HepG2 (cell line): Measurements from ENCODE around the gene GNAS.

Experiments used
- CBX2 ChIP-seq, 2 experiments: fragments of 200-600 bp in 1 of 2; sonication (generic); formaldehyde crosslinking in 1 of 2; IDR thresholded peaks; 2 replicates each; pipeline versions ENCODE4 v1.7.0 to v1.8.1; 2018 to 2022; ENCODE audit warnings: low read depth in 2 of 2, low read length in 1 of 2, mild to moderate bottlenecking in 1 of 2, missing genetic modification reagents in 1 of 2
- CTCF ChIP-seq: sonication (generic); formaldehyde crosslinking; IDR thresholded peaks from 2 replicates; pipeline ENCODE4 v1.5.0; 2020; ENCODE audit warnings: mild to moderate bottlenecking, missing genetic modification reagents, moderate library complexity
- ERF ChIP-seq: IDR thresholded peaks from 2 replicates; pipeline ENCODE4 v1.6.1; 2018; ENCODE audit warnings: missing biosample characterization, missing genetic modification reagents
- FOXJ3 ChIP-seq: sonication (generic); formaldehyde crosslinking; IDR thresholded peaks from 2 replicates; pipeline ENCODE4 v1.4.0; 2020; ENCODE audit warnings: missing genetic modification reagents, mild to moderate bottlenecking, borderline replicate concordance
- FOXO4 ChIP-seq: sonication (generic); formaldehyde crosslinking; conservative IDR thresholded peaks from 2 replicates; pipeline ENCODE4 v1.8.1; 2023; ENCODE audit warnings: missing genetic modification reagents
- HCFC1 ChIP-seq: fragments of 150-350 bp; IDR thresholded peaks from 2 replicates; pipeline ENCODE4 v1.6.1; 2014; ENCODE audit warnings: low read depth, low read length
- HOMEZ ChIP-seq: IDR thresholded peaks from 2 replicates; pipeline ENCODE4 v1.6.1; 2016; ENCODE audit warnings: low read depth
- PBX3 ChIP-seq: sonication (generic); formaldehyde crosslinking; IDR thresholded peaks from 2 replicates; pipeline ENCODE4 v1.8.1; 2023; ENCODE audit warnings: missing genetic modification reagents, inconsistent platforms, borderline replicate concordance
- REST ChIP-seq, 2 experiments: IDR thresholded peaks; 2 replicates each; pipeline ENCODE4 v1.6.1; 2011 to 2012; ENCODE audit warnings: low read length in 2 of 2, borderline replicate concordance in 1 of 2, low read depth in 1 of 2, mild to moderate bottlenecking in 1 of 2, moderate library complexity in 1 of 2
- RFXANK ChIP-seq: IDR thresholded peaks from 2 replicates; pipeline ENCODE4 v1.6.1; 2016
- TCF7L2 ChIP-seq: IDR thresholded peaks from 2 replicates; pipeline ENCODE4 v1.6.1; 2011; ENCODE audit warnings: mild to moderate bottlenecking, low read depth, low read length, moderate library complexity
- THRA ChIP-seq: sonication (generic); formaldehyde crosslinking; IDR thresholded peaks from 2 replicates; pipeline ENCODE4 v1.4.0; 2020; ENCODE audit warnings: missing genetic modification reagents, borderline replicate concordance
- ZFY ChIP-seq: sonication (generic); formaldehyde crosslinking; IDR thresholded peaks from 2 replicates; pipeline ENCODE4 v1.4.0; 2020; ENCODE audit warnings: missing genetic modification reagents

GRCh38 chr20:58901488-58902402 lies 49.2 kb downstream of the GNAS start:
- no peak for TF ChIP-seq HCFC1
- TF ChIP-seq THRA (CRISPR knock-in tag), result no peak
- no peak for TF ChIP-seq TCF7L2
- no peak for TF ChIP-seq RFXANK (CRISPR knock-in tag)
- TF ChIP-seq CTCF (CRISPR knock-in tag), result no peak
- TF ChIP-seq FOXJ3, result no peak
- TF ChIP-seq FOXO4, result no peak
- TF ChIP-seq ERF (CRISPR knock-in tag), result no peak
- no peak for TF ChIP-seq REST (IDR thresholded peaks at IDR 0.05; ENCODE audit: borderline replicate concordance in 1 of 2, low read depth in 1 of 2, low read length in 2 of 2)
- no peak for TF ChIP-seq ZFY (CRISPR knock-in tag)
- no peak for TF ChIP-seq HOMEZ (CRISPR knock-in tag)
- no peak for TF ChIP-seq PBX3 (CRISPR knock-in tag)
- no peak for TF ChIP-seq CBX2 (IDR thresholded peaks at IDR 0.05; ENCODE audit: low read depth, low read length)
- TF ChIP-seq CBX2 (CRISPR knock-in tag; IDR thresholded peaks at IDR 0.05; ENCODE audit: low read depth), result no peak
